Caco-2 (cell line): Measurements from ENCODE around the gene PADI2. TPM values are rescaled to one million over a fixed set of nuclear protein-coding genes. Genes with fewer than 3 reads are reported as not detected.

Experiments
- BruUV-seq: library from RNA; stranded (reverse); fragments of 400-500 nt; replicated peaks from 2 replicates; lab custom pipeline; 2021; lab: Mats Ljungman, UMichigan
- CTCF ChIA-PET: fragments of 300-600 bp; sonication (Branson Sonifier 250); formaldehyde crosslinking; loops from one replicate; lab custom pipeline; 2022; ENCODE audit warnings: antibody characterized with exemption; lab: Charles Lee
- POLR2A ChIA-PET: fragments of 300-600 bp; sonication (Branson Sonifier 250); formaldehyde crosslinking; loops from one replicate; lab custom pipeline; 2022; ENCODE audit warnings: antibody characterized with exemption; lab: Charles Lee
- DNase-seq, 2 experiments: peaks; one replicate each; pipeline versions ENCODE4 v3.0.0 to v3.0.0-alpha.2; 2020 to 2022
- H3K27me3 ChIP-seq: replicated peaks from 2 replicates; pipeline ENCODE4 v1.6.0; 2011; ENCODE audit warnings: low read length; ENCODE audit not compliant: control insufficient read depth, insufficient read depth
- H3K36me3 ChIP-seq: 2 replicates; pipeline ENCODE4 v1.5.1; 2011; ENCODE audit warnings: low read length; ENCODE audit not compliant: control insufficient read depth, insufficient read depth
- H3K4me1 ChIP-seq: fragments of 250-450 bp; sonication (Bioruptor Pico); 2 replicates; pipeline ENCODE4 v1.5.1; 2020; ENCODE audit warnings: mild to moderate bottlenecking
- H3K4me3 ChIP-seq: 2 replicates; pipeline ENCODE4 v1.5.1; 2011; ENCODE audit warnings: low read depth, mild to moderate bottlenecking, control low read depth, low read length
- H3K9me3 ChIP-seq: fragments of 250-450 bp; sonication (Bioruptor Pico); 2 replicates; pipeline ENCODE4 v1.5.1; 2020; ENCODE audit warnings: mild to moderate bottlenecking, moderate library complexity
- H3K27ac Mint-ChIP-seq: one replicate; pipeline ENCODE4 v1.8.0; 2022; ENCODE audit warnings: mixed read lengths; ENCODE audit not compliant: unreplicated experiment
- H3K27me3 Mint-ChIP-seq: one replicate; pipeline ENCODE4 v1.8.0; 2022; ENCODE audit warnings: mixed read lengths; ENCODE audit not compliant: insufficient read depth, unreplicated experiment
- H3K36me3 Mint-ChIP-seq: one replicate; pipeline ENCODE4 v1.8.0; 2022; ENCODE audit warnings: mild to moderate bottlenecking, mixed read lengths; ENCODE audit not compliant: insufficient read depth, unreplicated experiment
- H3K4me1 Mint-ChIP-seq: one replicate; pipeline ENCODE4 v1.8.0; 2022; ENCODE audit warnings: low read depth, mixed read lengths; ENCODE audit not compliant: unreplicated experiment
- H3K4me3 Mint-ChIP-seq: one replicate; pipeline ENCODE4 v1.8.0; 2022; ENCODE audit warnings: mild to moderate bottlenecking, moderate library complexity, mixed read lengths; ENCODE audit not compliant: unreplicated experiment
- H3K9me3 Mint-ChIP-seq: one replicate; pipeline ENCODE4 v1.8.0; 2022; ENCODE audit warnings: mixed read lengths; ENCODE audit not compliant: unreplicated experiment
- intact Hi-C: fragments of 100-400 bp; cut with micrococcal nuclease; formaldehyde crosslinking; loops from one replicate; pipeline ENCODE4 v1.10.0; 2022; ENCODE audit not compliant: unreplicated experiment
- total RNA-seq: library from RNA; stranded (reverse); gene quantifications from 2 replicates; pipeline ENCODE4 v1.2.3, GENCODE V29; 2022
- TF ChIP-seq, protein P1 (sequence below), 2 experiments: fragments of 200-600 bp in 1 of 2; IDR thresholded peaks; 1 replicate in 1 of 2; 2 replicates in 1 of 2; pipeline versions ENCODE4 v1.5.1 to v1.8.0; 2011 to 2022; ENCODE audit warnings: antibody characterized with exemption in 1 of 2, control low read depth in 1 of 2, inconsistent platforms in 1 of 2, low read depth in 1 of 2, low read length in 1 of 2, mild to moderate bottlenecking in 1 of 2, moderate library complexity in 1 of 2; ENCODE audit not compliant: insufficient read depth in 1 of 2, severe bottlenecking in 1 of 2, unreplicated experiment in 1 of 2

PADI2 gene
- total RNA-seq, 1 experiment from 2014 or later: 0.73 TPM

DNA sequence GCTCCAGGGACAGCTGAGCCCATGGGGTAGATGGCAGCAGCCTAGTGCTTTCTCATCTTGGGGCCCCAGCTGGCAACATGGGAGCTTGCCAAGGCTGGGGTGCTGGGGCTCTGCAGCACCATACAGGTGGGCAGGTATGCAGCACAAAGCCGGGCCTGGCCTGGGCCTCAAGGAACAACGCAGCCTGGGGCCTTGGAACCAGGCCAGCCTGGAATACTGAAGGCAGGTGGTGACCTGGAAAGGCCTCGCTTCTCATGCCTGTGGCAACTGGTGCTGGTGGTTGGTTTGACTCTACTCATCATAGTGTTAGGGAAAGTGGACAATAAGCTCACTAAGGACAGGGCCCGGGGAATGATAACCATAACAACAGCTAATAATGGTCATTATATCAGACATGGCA, 38.4 kb downstream of the PADI2 start:
- Histone ChIP-seq H3K27me3 (no peaks in the 10 kb centered on the region), H3K4me1 (no peaks in the 10 kb centered on the region), H3K4me3 (no peak overlapping the region), H3K36me3 (no peaks in the 10 kb centered on the region), H3K9me3 (no peaks in the 10 kb centered on the region)
- ChIA-PET CTCF (no interaction called here), POLR2A (no interaction called here)
- intact Hi-C loops: no loop called here
- Mint-ChIP-seq H3K4me3 (no peak overlapping the region), H3K27me3 (no peaks in the 10 kb centered on the region), H3K9me3 (no peaks in the 10 kb centered on the region), H3K36me3 (no peaks in the 10 kb centered on the region), H3K27ac (no peak overlapping the region), H3K4me1 (no peaks in the 10 kb centered on the region)
- DNase-seq: no peak
- TF ChIP-seq, protein P1, sequence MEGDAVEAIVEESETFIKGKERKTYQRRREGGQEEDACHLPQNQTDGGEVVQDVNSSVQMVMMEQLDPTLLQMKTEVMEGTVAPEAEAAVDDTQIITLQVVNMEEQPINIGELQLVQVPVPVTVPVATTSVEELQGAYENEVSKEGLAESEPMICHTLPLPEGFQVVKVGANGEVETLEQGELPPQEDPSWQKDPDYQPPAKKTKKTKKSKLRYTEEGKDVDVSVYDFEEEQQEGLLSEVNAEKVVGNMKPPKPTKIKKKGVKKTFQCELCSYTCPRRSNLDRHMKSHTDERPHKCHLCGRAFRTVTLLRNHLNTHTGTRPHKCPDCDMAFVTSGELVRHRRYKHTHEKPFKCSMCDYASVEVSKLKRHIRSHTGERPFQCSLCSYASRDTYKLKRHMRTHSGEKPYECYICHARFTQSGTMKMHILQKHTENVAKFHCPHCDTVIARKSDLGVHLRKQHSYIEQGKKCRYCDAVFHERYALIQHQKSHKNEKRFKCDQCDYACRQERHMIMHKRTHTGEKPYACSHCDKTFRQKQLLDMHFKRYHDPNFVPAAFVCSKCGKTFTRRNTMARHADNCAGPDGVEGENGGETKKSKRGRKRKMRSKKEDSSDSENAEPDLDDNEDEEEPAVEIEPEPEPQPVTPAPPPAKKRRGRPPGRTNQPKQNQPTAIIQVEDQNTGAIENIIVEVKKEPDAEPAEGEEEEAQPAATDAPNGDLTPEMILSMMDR (IDR thresholded peaks at IDR 0.05; ENCODE audit: insufficient read depth in 1 of 2, low read depth in 1 of 2, low read length in 1 of 2, severe bottlenecking in 1 of 2, unreplicated experiment in 1 of 2): no peak
- no TSS peak for BruUV-seq

DNA sequence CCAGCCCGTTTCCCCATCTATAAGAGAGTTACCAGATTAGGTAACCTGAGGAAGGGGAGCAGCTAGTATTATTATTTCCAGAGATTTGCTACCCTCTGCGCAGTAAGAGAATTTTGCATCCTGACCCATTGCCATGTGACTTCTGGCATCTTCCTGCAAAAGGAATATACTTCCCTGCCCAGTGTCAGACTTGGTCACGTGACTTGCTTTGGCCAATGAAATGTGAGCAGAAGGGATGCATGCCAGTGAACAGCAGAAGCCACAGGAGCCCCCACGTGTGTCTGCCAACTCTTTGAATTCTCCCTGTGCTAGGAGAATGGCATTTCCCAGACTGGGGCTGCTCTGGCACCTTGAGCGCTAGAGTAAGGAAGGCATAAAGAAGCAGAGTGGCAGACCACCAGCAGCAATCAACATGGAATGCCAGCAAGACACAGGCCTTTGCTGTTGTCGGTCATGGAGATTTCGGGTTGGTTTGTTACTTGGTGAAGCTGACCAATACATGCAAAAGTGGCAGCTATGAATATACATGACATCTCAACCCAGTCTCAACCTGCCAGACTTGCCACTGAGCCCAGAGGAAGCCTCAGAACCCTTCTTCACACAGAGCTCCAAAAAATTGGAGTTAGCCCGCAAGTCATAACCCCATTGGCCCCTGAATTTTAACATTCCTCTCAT, 39.0 kb downstream of the PADI2 start:
- CTCF ChIA-PET: no interaction called here
- no TSS peak for BruUV-seq

DNA sequence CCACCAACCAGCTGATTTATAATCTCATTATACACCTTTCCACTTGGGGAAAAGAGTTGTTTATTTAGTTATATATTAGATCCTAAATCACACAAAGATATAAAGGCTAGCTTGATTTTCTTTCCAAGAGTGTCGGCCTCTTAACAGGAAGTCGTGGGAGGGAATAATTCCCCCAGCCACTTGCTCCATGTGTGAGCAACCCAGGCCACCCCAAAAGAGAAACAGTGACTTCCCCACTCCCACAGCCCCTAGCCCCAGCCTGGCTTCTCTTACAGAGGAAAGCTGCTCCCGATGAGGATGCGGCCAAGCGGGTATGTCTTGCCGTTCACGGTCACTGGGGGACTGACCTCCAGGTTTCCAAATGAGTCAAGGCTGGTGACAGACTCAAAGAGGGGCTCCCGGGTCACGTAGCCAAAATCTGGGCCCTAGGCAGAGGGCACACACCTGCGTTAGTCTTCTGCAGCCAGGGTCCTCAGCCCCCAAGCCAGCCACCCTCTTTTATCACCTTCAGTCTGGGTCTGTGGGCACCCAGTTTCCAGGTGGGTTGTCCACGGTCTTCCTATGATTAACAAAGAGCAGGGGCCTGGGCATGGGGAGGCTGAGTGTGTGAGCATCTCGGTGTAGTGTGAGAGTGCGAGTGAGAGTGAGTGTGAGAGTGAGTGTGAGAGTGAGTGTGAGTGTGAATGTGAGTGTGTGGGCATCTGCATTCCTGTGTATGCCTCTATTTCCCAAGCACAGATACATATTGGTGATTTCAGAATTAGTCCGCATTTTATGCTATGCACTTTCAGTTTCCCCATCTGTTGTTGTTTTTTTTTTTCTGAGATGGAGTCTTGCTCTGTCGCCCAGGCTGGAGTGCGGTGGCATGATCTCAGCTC, 40.0 kb downstream of the PADI2 start:
- no peaks in the 10 kb centered on the region for H3K9me3 Mint-ChIP-seq
- POLR2A ChIA-PET: no interaction called here
- no peaks in the 10 kb centered on the region for H3K27me3 ChIP-seq
- H3K9me3 ChIP-seq: no peaks in the 10 kb centered on the region
- CTCF ChIA-PET: no interaction called here
- H3K36me3 ChIP-seq: no peaks in the 10 kb centered on the region
- H3K4me1 ChIP-seq: no peaks in the 10 kb centered on the region
- no peak for DNase-seq
- no peak overlapping the region for H3K27ac Mint-ChIP-seq
- BruUV-seq: no TSS peak
- no peaks in the 10 kb centered on the region for H3K4me1 Mint-ChIP-seq
- H3K4me3 Mint-ChIP-seq: no peak overlapping the region
- intact Hi-C loops: no loop called here
- TF ChIP-seq, protein P1 (IDR thresholded peaks at IDR 0.05; ENCODE audit: insufficient read depth in 1 of 2, low read depth in 1 of 2, low read length in 1 of 2, severe bottlenecking in 1 of 2, unreplicated experiment in 1 of 2): no peak
- no peaks in the 10 kb centered on the region for H3K36me3 Mint-ChIP-seq
- no peak overlapping the region for H3K4me3 ChIP-seq
- no peaks in the 10 kb centered on the region for H3K27me3 Mint-ChIP-seq

More for the DNA sequence above, 39.0 kb downstream of the PADI2 start:
- Histone ChIP-seq H3K4me3 (no peak overlapping the region), H3K27me3 (no peaks in the 10 kb centered on the region), H3K9me3 (no peaks in the 10 kb centered on the region), H3K36me3 (no peaks in the 10 kb centered on the region), H3K4me1 (no peaks in the 10 kb centered on the region)
- Mint-ChIP-seq H3K4me3 (no peak overlapping the region), H3K36me3 (no peaks in the 10 kb centered on the region), H3K9me3 (no peaks in the 10 kb centered on the region), H3K4me1 (no peaks in the 10 kb centered on the region), H3K27ac (no peak overlapping the region), H3K27me3 (no peaks in the 10 kb centered on the region)
- TF ChIP-seq, protein P1 (IDR thresholded peaks at IDR 0.05; ENCODE audit: insufficient read depth in 1 of 2, low read depth in 1 of 2, low read length in 1 of 2, severe bottlenecking in 1 of 2, unreplicated experiment in 1 of 2): no peak
- POLR2A ChIA-PET: no interaction called here
- intact Hi-C loops: no loop called here
- DNase-seq: no peak
